ENCODE data around the gene SDR39U1.

The SDR39U1 gene

GRCh38 chr14:24409192-24409591 lies 33.4 kb downstream of the SDR39U1 start:
- DNase-seq (ENCODE audit: low spot score): no peak

- no peak for DNase-seq (ENCODE audit: low spot score)
Measured at GRCh38 chr14:24408764-24409163, 33.8 kb downstream of the SDR39U1 start.

GRCh38 chr14:24407608-24408325 lies 34.8 kb downstream of the SDR39U1 start:
- no peak for DNase-seq (ENCODE audit: low spot score)

- DNase-seq (ENCODE audit: low spot score): no peak
Measured at GRCh38 chr14:24406416-24406815, 36.2 kb downstream of the SDR39U1 start.

GRCh38 chr14:24404814-24405213 lies 37.8 kb downstream of the SDR39U1 start:
- no peak for DNase-seq (ENCODE audit: low spot score)

- DNase-seq (ENCODE audit: low spot score): peak; percentile 58
Measured at GRCh38 chr14:24403294-24403998, 39.1 kb downstream of the SDR39U1 start.

GRCh38 chr14:24401810-24402702 lies 40.5 kb downstream of the SDR39U1 start:
- no peak for DNase-seq (ENCODE audit: low spot score)

- no peak for DNase-seq (ENCODE audit: low spot score)
Measured at GRCh38 chr14:24399999-24400718, 42.4 kb downstream of the SDR39U1 start.

GRCh38 chr14:24399447-24399822 lies 43.1 kb downstream of the SDR39U1 start:
- peak; percentile 45 for DNase-seq (ENCODE audit: low spot score)

GRCh38 chr14:24398653-24399446 lies 43.7 kb downstream of the SDR39U1 start, which contains the start of gene NYNRIN:
TSS of gene NYNRIN (plus strand) at chr14:24399003. CDS start at chr14:24399247, 244 bp downstream.
- DNase-seq (ENCODE audit: low spot score): peak; percentile 42

- DNase-seq (ENCODE audit: low spot score): peak; percentile 46
Measured at GRCh38 chr14:24398293-24398652, 44.3 kb downstream of the SDR39U1 start.

- DNase-seq (ENCODE audit: low spot score): no peak
Measured at GRCh38 chr14:24397639-24398292, 44.8 kb downstream of the SDR39U1 start.

- DNase-seq (ENCODE audit: low spot score): no peak
Measured at GRCh38 chr14:24395609-24396582, 46.7 kb downstream of the SDR39U1 start.

- DNase-seq (ENCODE audit: low spot score): no peak
Measured at GRCh38 chr14:24394275-24394674, 48.3 kb downstream of the SDR39U1 start.

- DNase-seq (ENCODE audit: low spot score): no peak
Measured at GRCh38 chr14:24392325-24393091, 50.1 kb downstream of the SDR39U1 start.

GRCh38 chr14:24390701-24391468 lies 51.7 kb downstream of the SDR39U1 start:
- DNase-seq (ENCODE audit: low spot score): no peak

All from cerebellar cortex (tissue), 1 donor.